Measurements from ENCODE around the gene PTPRU. TPM values are rescaled to one million over a fixed set of nuclear protein-coding genes. Genes with fewer than 3 reads are reported as not detected.

The PTPRU gene
- total RNA-seq, 4 donors from 2014 or later, result 11.4 to 59.4 (median 35.3) TPM

- H3K4me1 ChIP-seq, result no peaks in the 10 kb centered on the region
- TF ChIP-seq CTCF (IDR thresholded peaks at IDR 0.05 in 4 of 5, conservative IDR thresholded peaks at IDR 0.05 in 1 of 5), result no peak
- no peaks in the 10 kb centered on the region for H3K9me3 ChIP-seq
- no peak for DNase-seq
- in situ Hi-C loops (cut with MboI; ENCODE audit: low sequenced_read_pairs in 4 of 4) (no loop called here), intact Hi-C loops (cut with DNase I; ENCODE audit: low total_unique reads) (no loop called here)
- no peak overlapping the region for H3K4me3 ChIP-seq
- H3K27me3 ChIP-seq, result peaks cover 0 to 3% (median 0%) of the 10 kb centered on the region in 3 donors
- H3K27ac ChIP-seq, result no peak overlapping the region
- no peak for ATAC-seq
- no peaks in the 10 kb centered on the region for H3K36me3 ChIP-seq
These were observed 96.7 kb downstream of the PTPRU start for GRCh38 chr1:29333008-29333407.

- intact Hi-C loops (cut with DNase I; ENCODE audit: low total_unique reads) (no loop called here), in situ Hi-C loops (cut with MboI; ENCODE audit: low sequenced_read_pairs in 4 of 4) (no loop called here)
- no peak for ATAC-seq
- Histone ChIP-seq H3K4me3 (no peak overlapping the region), H3K9me3 (no peaks in the 10 kb centered on the region), H3K4me1 (no peaks in the 10 kb centered on the region), H3K27me3 (peaks cover 0 to 3% (median 0%) of the 10 kb centered on the region in 3 donors), H3K36me3 (no peaks in the 10 kb centered on the region), H3K27ac (no peak overlapping the region)
- TF ChIP-seq POLR2A (IDR thresholded peaks at IDR 0.05) (no peak), CTCF (IDR thresholded peaks at IDR 0.05 in 4 of 5, conservative IDR thresholded peaks at IDR 0.05 in 1 of 5) (no peak)
- no peak for DNase-seq
These were observed 99.3 kb downstream of the PTPRU start for GRCh38 chr1:29335573-29335972.

- intact Hi-C loops (cut with DNase I; ENCODE audit: low total_unique reads) (no loop called here), in situ Hi-C loops (cut with MboI; ENCODE audit: low sequenced_read_pairs in 4 of 4) (no loop called here)
- H3K27ac ChIP-seq, result no peak overlapping the region
- H3K27me3 ChIP-seq, result peaks cover 0 to 13% (median 8%) of the 10 kb centered on the region in 3 donors
- ATAC-seq (no peak), DNase-seq (no peak)
- H3K4me3 ChIP-seq, result no peak overlapping the region
- H3K36me3 ChIP-seq, result no peaks in the 10 kb centered on the region
- H3K9me3 ChIP-seq, result no peaks in the 10 kb centered on the region
- no peak for TF ChIP-seq CTCF (IDR thresholded peaks at IDR 0.05 in 4 of 5, conservative IDR thresholded peaks at IDR 0.05 in 1 of 5)
- TF ChIP-seq POLR2A (IDR thresholded peaks at IDR 0.05), result no peak
- no peaks in the 10 kb centered on the region for H3K4me1 ChIP-seq
These were observed 102.7 kb downstream of the PTPRU start for GRCh38 chr1:29338908-29339575.

GRCh38 chr1:29341936-29342335 is 105.6 kb downstream of the PTPRU start:
- in situ Hi-C loops (cut with MboI; ENCODE audit: low sequenced_read_pairs in 4 of 4) (no loop called here), intact Hi-C loops (cut with DNase I; ENCODE audit: low total_unique reads) (no loop called here)
- peaks cover 0 to 16% (median 8%) of the 10 kb centered on the region in 3 donors for H3K27me3 ChIP-seq

More at GRCh38 chr1:29341936-29342335, 105.6 kb downstream of the PTPRU start:
- Histone ChIP-seq H3K4me1 (no peaks in the 10 kb centered on the region), H3K27ac (no peak overlapping the region), H3K36me3 (no peaks in the 10 kb centered on the region), H3K4me3 (no peak overlapping the region), H3K9me3 (no peaks in the 10 kb centered on the region)
- DNase-seq (no peak), ATAC-seq (no peak)
- TF ChIP-seq CTCF (IDR thresholded peaks at IDR 0.05 in 4 of 5, conservative IDR thresholded peaks at IDR 0.05 in 1 of 5), result no peak
- no peak for TF ChIP-seq POLR2A (IDR thresholded peaks at IDR 0.05)

All from gastrocnemius medialis (tissue), 4 donors.